RWPE2 (cell line): ENCODE results near the gene BLVRA.

Source experiments
- ATAC-seq: fragments of 200-7000 bp; cut with Tn5 transposase; 3 replicates; pipeline ENCODE4 v1.9.1; 2021; ENCODE audit warnings: low read depth
- DNase-seq: peaks from one replicate; pipeline ENCODE4 v3.0.0-alpha.2; 2020; ENCODE audit warnings: low spot score
- H3K27ac ChIP-seq: fragments of 450-650 bp; 2 replicates; pipeline ENCODE4 v1.5.1; 2017; ENCODE audit warnings: mild to moderate bottlenecking; ENCODE audit not compliant: poor library complexity, severe bottlenecking
- H3K27me3 ChIP-seq: fragments of 250-450 bp; sonication (Bioruptor Pico); 2 replicates; pipeline ENCODE4 v1.5.1; 2021; ENCODE audit warnings: mild to moderate bottlenecking, moderate library complexity; ENCODE audit not compliant: insufficient read depth, poor library complexity, severe bottlenecking
- H3K36me3 ChIP-seq: fragments of 250-450 bp; sonication (Bioruptor Pico); 2 replicates; pipeline ENCODE4 v1.5.1; 2020; ENCODE audit warnings: low read depth, mild to moderate bottlenecking, moderate library complexity
- H3K4me1 ChIP-seq: fragments of 250-450 bp; sonication (Bioruptor Pico); 2 replicates; pipeline ENCODE4 v1.5.1; 2021; ENCODE audit warnings: mild to moderate bottlenecking, moderate library complexity; ENCODE audit not compliant: insufficient read depth, poor library complexity, severe bottlenecking
- H3K4me3 ChIP-seq: fragments of 250-450 bp; sonication (Bioruptor Pico); 2 replicates; pipeline ENCODE4 v1.5.1; 2021; ENCODE audit warnings: mild to moderate bottlenecking, moderate library complexity; ENCODE audit not compliant: severe bottlenecking
- H3K9me3 ChIP-seq: fragments of 250-450 bp; sonication (Bioruptor Pico); 2 replicates; pipeline ENCODE4 v1.5.1; 2021; ENCODE audit warnings: mild to moderate bottlenecking, moderate library complexity; ENCODE audit not compliant: severe bottlenecking
- CTCF ChIP-seq: fragments of 450-650 bp; IDR thresholded peaks from one replicate; pipeline ENCODE4 v1.5.1; 2017; ENCODE audit warnings: mild to moderate bottlenecking, moderate library complexity; ENCODE audit not compliant: poor library complexity, severe bottlenecking

The BLVRA gene

GRCh38 chr7:43767311-43767710 lies 8.8 kb downstream of the BLVRA start:
- H3K9me3 ChIP-seq: no peaks in the 10 kb centered on the region
- H3K27me3 ChIP-seq: no peaks in the 10 kb centered on the region
- no peak overlapping the region for H3K4me3 ChIP-seq
- peaks cover 24% of the 10 kb centered on the region for H3K4me1 ChIP-seq
- H3K27ac ChIP-seq: no peak overlapping the region
- DNase-seq (no peak), ATAC-seq (no peak)
- peaks cover 5% of the 10 kb centered on the region; the same call in 1 of the 2 replicates for H3K36me3 ChIP-seq
- TF ChIP-seq CTCF: no peak

DNA sequence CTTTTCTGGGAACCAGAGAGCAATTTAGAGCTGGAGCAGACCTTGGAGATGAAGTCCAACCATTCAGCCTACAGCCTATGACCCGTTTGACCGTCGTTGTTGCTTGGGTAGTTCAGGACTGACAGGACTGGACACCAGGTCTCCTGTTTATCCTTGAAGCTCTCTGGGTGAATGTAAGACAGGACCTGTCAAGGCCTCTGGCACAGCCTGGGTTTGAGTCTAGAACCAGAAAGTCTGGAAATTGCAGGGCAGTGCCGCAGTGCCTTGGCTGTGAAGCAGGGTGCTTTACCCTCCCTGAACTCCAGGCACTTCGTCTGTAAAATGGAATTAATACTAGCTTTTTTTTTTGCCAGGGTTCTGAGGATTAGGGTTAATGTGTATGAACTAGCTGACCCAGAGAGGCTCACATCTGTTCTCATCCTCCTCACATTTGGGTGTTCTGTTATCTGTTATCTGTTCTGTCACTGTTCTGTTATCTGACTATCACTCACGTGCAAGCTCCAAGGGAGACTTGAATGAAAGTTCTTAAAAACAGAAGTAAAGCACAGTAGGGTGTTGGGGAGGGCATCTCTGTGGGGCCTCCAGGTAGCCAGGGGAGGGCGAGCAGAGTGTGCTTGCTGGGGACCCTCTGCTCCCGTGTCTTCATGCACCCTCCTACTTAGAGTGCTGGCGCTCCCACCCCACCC lies 9.9 kb downstream of the BLVRA start:
- no peak for ATAC-seq
- Histone ChIP-seq H3K27me3 (no peaks in the 10 kb centered on the region), H3K4me1 (peaks cover 22% of the 10 kb centered on the region), H3K9me3 (no peaks in the 10 kb centered on the region), H3K4me3 (no peak overlapping the region), H3K27ac (no peak overlapping the region), H3K36me3 (peaks cover 8% of the 10 kb centered on the region)
- no peak for TF ChIP-seq CTCF
- DNase-seq: no peak

- ATAC-seq (no peak), DNase-seq (no peak)
- H3K9me3 ChIP-seq: no peaks in the 10 kb centered on the region
- H3K27me3 ChIP-seq: no peaks in the 10 kb centered on the region
- H3K36me3 ChIP-seq: peaks cover 13% of the 10 kb centered on the region
- TF ChIP-seq CTCF: no peak
- H3K27ac ChIP-seq: no peak overlapping the region
- H3K4me3 ChIP-seq: no peak overlapping the region
- peaks cover 16% of the 10 kb centered on the region for H3K4me1 ChIP-seq
These were observed 10.4 kb downstream of the BLVRA start for GRCh38 chr7:43768887-43769272.

DNA sequence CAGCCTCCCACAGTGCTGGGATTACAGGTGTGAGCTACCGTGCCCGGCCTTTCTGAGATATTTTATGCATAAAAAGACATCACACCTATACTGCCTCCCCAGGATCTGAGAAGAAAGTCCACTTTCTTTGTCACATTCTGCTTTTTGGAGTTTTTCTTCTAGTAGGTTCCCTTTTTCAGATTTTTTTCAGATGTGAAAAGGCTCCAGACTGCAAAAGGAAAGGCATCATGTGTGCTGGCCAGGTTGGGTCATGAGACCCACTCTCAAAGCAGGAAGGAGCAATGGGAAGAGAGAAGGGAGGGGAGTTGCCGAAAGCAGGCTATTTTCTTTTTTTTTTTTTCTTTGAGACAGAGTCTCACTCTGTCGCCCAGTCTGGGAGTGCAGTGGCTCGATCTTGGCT lies 10.8 kb downstream of the BLVRA start:
- no peak for DNase-seq
- peaks cover 12% of the 10 kb centered on the region for H3K4me1 ChIP-seq
- H3K27me3 ChIP-seq: no peaks in the 10 kb centered on the region
- no peak for ATAC-seq
- TF ChIP-seq CTCF: no peak
- H3K36me3 ChIP-seq: peaks cover 14% of the 10 kb centered on the region
- no peaks in the 10 kb centered on the region for H3K9me3 ChIP-seq
- no peak overlapping the region for H3K27ac ChIP-seq
- H3K4me3 ChIP-seq: no peak overlapping the region

- Histone ChIP-seq H3K36me3 (peaks cover 17% of the 10 kb centered on the region), H3K4me3 (no peak overlapping the region), H3K27me3 (no peaks in the 10 kb centered on the region), H3K4me1 (peaks cover 7% of the 10 kb centered on the region), H3K9me3 (no peaks in the 10 kb centered on the region), H3K27ac (no peak overlapping the region)
- no peak for DNase-seq
- no peak for TF ChIP-seq CTCF
- ATAC-seq: no peak
These were observed 11.4 kb downstream of the BLVRA start for GRCh38 chr7:43769791-43770465.
